ENCODE data around the gene PNKP.
A peak's percentile ranks its signal among the peaks of the same experiment; 100 is the strongest.

Gene PNKP

DNA sequence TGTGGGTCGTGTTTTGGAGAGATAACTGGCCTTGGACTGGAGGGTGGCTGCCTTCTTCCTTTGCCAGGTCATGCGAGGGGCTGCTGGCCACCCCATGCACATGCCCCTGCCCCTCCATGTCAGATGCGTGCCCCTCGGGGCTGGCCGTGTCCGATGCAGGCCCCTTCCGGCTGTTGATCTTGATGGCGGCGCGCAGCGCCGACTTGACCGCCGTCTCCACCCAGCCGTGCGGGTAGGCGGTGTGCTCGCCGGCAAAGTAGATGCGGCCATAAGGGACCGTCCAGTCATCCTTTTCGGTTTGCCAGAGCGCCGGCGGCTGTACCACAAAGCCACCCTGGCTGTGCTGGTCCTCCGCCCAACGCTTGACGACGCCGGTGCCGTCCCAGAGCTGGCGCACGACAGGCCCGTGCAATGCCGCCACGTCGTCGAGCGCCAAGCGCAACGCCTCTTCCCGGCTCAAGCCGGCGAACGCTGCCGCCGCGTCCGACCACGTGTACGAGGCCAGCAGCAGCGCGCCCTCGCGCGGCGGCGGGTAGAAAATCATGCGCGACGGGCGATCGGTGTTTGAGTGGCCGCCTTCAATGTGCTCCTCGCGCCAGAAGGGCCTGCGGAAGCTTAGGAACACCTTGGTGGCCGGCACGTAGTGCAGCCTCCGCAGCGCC lies 22.4 kb upstream of the PNKP start:
- DNase-seq: peak; percentile 72 to 73

DNA sequence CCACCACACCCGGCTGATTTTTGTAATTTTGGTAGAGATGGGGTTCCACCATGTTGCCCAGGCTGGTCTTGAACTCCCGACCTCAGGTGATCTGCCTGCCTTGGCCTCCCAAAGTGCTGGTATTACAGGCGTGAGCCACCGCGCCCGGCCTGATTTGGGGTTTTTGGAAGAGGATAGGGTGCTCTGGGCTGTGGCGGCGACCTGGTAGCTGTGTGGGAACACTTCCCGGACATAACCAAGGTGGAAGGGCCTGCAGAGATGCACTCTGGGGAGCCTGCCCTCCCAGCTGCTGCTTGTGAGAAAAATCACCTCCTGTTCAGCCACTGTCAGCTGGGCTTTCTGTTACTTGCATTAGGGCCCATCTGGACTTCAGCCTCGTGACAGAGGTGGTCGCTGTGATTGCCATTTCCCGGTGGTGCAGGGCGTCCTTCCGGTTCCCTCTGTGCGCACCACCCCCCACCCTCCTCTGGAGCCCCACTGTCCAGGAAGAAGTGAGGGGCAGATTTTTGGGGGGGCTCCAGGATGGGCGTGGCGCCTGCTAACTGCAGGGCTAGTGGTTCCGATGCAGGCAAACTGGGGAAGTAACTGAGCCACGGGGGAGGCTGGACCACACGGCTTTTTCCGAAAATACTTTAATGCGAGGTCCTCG lies 21.8 kb upstream of the PNKP start:
- DNase-seq: no peak

DNA sequence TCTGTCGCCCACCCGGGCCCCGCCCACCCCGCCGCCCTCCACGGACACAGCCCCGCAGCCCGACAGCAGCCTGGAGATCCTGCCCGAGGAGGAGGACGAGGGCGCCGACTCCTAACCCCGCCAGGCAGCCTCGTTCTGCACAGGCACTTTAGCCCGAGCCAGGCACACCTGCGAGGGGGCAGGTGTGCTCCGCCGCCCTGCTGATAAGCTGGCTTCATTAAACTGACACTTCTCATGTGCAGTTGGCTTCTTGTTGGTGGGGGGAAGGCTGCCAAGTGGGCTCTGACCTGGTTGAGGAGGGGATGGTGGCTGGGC lies 21.1 kb upstream of the PNKP start:
- DNase-seq: peak; percentile 38 to 45

DNA sequence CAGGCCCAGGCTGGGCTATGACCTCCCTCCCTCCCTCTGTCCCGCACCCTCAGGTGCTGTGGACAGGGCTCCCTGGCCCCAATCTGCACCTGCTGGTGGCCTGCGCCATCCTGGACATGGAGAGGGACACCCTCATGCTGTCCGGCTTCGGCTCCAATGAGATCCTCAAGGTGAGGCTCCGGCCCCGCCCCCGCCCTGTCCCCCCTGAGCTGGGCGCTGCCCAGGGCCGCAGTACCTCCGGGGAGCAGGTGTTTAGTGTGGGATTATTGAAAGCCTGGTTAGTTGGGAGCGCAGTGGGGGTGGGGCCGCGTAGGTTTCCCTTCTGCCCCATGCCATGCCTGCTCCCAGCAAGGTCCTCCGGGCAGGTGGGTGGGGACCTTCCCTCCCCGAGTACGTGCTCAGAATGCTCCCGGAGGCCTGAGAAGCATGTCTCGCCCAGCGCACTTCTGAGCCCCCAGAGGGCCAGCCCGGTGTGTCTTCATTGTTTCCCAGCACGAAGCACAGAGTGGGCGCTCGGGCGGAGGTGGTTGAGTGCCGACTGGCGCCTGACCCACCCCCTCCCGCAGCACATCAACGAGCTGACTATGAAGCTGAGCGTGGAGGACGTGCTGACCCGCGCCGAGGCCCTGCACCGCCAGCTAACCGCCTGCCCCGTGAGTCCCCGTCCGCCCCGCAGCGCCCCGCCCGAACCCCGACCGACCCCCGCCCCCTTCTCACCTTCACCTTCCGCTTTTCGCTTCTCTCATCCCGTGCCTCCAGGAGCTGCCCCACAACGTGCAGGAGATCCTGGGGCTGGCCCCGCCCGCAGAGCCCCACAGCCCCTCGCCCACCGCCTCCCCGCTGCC lies 20.5 kb upstream of the PNKP start:
- peak; percentile 10 to 36 for DNase-seq

DNA sequence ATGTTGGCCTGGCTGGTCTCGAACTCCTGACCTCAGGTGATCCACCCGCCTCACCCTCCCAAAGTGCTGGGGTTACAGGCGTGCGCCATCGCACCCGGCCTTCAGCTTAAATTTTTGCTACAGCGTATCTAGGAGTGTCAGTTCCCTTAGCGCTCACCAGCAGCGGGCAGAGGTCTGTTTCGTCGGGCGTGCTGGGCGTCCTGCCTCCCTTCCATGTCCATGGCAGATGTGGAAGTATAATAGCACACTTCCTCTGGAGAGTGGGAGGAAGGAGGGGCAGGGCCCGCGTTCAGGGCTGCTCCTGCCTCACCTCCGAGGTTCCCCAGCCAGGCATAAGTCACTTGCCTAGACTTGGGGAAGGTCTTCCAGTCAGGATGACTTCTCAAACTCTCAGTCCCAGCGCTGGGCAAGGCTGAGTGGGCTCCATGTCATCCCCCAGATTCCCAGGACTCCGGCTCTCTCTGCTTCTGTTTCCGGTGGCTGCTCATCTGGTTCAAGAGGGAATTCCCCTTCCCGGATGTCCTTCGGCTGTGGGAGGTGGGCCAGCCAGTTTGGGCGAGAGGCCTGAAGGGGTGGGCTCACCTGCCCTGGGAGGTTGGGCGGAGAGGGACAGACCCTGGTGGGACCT lies 19.8 kb upstream of the PNKP start:
- DNase-seq: no peak

DNA sequence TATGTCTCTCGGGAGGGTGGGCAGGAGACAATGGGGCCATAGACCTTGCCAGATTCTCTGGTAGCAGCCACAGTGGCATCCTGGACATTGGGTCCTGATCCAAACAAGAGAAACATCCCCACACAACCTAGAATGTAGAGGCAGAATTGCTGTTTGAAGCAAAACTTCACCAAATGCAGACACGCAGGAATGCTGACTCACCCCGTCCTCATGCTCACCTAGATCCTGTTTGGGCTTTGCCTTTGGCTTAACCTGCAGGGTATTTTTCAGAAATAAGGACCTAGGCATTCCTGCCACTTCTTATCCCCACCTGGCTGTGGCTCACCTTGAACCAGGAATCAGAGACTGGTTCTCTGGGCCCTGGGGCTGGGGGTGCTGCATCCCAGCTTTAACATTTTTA lies 17.4 kb upstream of the PNKP start:
- no peak for DNase-seq

DNA sequence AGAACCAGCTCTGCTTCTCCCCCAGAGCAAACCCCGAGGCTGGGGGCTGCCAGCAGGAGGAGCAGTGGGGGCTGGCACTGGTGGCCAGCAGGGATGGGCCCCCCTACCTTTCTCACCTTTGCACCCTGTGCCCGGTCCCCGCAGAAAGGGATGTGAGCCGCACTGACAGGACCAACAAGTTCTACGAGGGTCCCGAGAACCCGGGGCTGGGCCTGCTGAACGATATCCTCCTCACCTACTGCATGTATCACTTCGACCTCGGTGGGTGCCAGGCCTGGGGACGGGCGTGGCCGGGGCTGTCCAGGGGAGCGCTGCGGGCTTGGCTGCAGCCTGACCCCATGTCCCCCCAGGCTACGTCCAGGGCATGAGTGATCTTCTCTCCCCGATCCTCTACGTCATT lies 16.7 kb upstream of the PNKP start:
- DNase-seq: no peak

DNA sequence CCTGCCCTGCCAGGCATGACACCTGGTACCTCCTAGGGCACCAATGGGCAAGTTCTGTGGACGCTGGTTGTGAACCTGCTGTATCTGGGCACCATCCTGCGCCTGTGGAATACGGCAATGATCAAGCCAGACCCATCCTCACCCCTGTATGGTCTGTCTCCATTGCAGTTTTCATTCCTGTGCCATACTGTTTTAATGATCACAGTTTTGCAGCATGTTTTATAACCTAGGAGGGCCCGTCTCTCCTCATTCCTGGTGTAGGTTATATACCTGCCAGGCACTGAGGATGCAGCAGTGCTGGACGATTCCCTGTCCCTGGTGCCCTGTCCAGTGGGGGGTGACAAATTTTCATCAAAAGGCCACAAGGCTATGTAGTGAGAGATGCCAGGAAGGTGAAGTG lies 15.7 kb upstream of the PNKP start:
- DNase-seq: no peak

DNA sequence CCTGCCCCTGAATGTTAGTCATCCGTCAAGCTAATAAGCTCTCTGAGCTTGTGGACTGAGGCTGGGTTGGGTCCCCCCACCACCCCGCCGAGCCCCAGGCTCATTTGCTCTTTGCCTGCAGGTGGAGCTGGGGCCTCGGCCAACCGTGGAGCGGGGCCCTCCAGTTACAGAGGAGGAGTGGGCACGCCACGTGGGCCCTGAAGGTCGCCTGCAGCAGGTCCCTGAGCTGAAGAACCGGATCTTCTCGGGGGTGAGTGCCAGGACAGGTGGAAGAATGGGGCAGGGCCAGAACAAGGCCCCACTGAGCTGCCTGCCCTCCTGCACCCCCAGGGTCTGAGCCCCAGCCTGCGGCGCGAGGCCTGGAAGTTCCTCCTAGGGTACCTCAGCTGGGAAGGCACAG lies 15.3 kb upstream of the PNKP start:
- DNase-seq: no peak

DNA sequence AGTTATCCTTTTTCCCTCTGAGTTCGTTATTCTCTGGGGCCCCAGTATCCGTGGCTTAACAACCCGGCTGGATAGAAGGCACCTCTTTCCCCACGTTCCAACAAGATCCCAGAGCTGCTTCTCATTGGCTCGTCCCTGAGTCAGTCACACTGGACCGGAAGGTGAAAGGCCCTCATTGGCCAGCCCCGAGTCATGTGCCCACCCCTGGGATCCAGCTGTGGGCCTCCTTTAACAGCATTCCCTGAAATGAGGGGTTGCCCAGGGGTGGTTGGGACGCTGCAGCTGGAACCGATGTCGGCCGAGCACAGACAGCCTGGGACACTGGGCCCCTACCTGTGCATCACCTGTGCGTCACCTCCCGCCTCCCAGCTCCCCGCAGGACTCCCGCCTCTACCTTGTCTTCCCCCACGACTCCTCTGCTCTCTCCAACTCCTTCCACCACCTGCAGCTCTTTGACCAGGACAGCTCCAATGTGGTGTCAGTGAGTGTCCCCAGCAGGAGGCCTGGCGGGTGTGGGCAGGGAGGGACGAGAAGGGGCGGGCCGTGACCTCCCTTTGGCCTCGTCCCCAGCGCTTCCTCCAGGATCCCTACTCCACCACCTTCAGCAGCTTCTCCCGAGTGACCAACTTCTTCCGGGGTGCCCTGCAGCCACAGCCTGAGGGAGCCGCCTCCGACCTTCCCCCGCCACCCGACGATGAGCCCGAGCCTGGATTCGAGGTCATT lies 14.5 kb upstream of the PNKP start:
- DNase-seq: no peak

DNA sequence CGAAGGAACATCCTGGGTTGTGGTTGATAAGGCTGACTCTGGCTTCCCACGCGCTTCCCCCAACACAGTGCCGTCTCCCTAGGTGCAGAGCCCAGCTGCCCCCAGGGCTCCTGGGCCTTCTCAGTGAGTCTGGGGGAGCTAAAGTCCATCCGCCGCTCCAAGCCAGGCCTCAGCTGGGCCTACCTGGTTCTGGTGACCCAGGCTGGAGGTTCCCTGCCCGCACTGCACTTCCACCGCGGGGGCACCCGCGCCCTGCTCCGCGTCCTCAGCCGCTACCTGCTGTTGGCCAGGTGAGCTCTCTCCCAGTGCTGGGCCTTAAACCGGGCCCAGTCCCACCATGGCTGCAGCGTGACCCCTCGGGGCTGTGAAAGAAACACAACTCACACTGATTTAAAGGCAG lies 13.8 kb upstream of the PNKP start:
- DNase-seq: no peak

DNA sequence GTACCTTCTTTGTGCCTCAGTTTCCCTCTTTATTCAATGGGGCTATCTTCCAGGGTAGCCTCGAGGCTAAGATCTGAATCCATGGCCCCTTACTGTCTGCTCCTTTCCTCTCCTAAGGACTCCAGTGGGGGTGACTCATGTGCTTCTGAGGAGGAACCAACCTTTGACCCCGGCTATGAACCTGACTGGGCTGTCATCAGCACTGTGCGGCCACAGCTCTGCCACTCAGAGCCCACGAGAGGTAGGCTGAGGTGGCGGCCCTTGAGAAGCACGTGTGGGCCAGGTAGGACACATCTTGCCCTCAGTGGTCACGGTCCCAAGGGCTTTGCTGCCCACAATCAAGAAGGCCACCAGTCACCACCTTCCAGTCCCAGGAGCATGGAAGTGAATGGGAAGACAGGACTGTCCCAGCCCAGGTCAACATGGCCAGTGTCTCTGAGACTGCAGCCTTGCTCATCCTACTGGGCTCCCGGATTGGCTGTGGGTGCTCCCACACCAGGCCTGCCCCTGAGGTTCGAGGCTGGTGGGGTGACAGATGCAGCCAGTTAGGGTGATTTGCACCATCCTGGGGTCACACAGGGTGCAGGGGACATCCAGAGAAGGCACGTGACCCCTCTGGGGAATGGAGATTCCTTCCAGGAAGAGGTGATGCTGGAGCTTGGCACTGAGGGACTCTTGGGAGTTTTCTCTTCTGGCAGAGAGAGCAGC lies 12.9 kb upstream of the PNKP start:
- no peak for DNase-seq

DNA sequence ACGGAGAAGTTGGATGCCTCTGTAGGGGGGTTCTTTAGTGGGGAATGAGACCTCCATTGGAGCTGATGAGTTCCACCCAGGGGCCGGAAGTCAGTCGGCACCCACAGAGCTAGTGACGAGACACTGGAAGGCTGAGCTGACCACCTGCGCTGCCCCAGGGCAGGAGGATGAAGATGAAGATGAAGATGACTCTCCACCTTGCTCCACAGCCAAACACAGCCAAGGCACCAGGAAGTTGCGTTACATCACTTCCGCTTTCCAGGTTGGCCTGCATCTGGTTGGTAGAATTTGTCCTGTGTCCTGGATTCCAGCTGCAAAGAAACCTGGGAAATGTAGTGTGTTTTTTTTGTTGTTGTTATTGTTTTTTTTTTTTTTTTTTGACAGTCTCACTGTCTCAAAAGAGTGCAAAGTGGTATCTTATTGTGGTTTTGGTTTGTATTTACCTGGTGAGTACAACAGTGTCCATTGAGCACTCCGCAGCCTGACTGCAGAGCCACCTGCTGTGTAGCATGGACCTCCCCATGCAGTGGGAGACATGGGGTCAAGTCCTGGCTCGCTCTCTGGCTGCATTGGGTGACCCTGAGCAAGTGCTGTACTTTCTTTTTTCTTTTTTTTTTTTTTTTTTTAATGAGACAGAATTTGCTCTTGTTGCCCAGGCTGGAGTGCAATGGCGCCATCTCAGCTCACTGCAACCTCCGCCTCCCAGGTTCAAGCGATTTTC lies 12.0 kb upstream of the PNKP start:
- no peak for DNase-seq

DNA sequence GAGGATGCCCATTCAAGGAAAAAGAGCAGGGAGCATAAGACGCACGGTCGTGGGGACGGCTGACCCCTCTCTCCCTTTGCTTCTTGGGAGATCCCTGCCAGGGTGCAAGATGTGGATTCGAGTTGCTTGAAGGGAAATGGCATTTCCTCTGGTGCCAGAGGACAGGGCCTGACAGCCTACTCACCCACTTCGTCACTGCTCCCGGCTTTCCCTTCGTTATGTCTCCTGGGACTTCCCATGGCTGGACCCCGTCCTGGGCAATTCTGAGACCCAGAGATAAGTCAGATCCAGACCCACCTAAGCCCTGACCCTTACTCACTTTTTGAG lies 11.3 kb upstream of the PNKP start:
- DNase-seq: no peak

DNA sequence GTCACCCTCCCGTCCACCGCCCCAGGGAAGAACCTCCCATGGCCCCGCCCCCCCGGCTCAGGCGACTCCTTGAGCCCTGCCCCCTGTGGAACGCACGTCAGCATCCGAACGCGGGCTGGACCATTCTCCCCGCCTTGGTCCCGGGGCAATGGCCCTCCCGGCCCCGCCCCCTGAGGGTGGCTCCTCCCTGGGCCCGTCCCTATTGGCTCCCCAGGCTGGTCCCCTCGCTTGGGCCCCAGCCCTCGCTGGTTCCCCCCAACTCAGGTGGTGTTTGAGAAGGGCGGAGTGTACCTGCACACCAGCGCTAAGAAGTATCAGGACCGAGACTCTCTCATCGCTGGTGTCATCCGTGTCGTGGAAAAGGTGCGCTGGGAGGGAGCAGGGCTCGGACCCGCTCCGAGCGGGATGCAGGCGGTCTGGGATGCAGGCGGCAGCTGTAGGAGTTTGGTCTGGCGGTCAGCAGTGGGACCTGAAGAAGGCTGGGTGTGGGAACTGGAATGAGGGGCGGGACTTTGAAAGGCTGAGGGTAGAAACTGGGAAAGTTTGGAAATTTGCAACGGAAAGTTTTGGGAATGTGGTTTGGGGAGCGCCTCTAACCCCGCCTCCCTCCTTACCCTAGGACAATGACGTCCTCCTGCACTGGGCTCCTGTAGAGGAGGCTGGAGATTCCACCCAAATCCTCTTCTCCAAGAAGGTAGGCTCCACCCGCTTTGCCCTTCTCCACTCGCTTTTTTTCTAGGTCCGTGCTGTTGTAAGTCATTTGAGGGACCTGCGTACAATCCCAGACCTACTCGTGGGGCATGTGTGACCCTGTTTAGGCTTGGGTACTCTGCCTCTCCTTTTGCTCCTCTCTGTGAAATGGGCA lies 10.7 kb upstream of the PNKP start:
- DNase-seq: peak; percentile 94 to 99

DNA sequence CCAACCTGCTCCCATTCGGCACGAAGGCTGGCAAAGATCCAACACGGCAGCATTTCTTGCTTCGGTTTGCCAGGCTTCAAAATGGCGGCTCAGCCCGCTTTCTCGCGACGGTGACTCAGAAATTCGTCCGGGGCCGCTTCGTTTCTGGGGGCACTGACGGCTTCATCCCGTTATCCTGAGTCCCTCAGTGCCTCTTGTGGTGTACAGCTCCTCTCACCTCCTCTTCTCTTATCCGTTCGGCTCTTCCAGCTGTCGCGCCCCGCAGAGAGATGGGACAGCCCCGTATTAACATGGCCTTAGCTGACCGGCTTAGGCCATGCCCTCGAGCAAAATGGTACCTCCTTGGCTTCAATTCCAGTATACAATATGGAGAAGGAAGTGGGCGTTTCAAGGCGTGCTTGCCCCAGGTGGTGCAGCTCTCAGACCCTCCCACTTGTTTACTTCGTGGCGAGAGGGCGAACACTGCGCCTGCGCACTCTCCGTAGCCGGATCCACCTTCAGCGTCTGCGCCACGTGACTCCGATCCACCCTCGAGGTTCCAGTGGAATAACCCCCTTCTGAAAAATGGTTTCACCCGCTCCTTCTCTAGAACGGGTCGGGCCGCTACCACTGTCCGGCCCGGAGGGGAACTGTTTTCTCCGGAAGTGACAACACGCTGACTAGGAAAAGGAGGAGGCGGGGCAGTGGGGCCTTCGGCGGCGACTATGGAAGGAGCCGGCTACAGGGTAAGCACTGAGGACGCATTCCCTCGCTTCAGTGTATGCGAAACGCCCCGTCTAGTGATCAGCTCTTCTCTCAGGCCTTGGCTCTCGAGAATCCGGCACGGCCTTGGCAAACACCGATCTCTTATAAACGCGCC lies 9.9 kb upstream of the PNKP start, which contains the start of the genes AKT1S1 and TBC1D17:
TSS of gene AKT1S1 (minus strand) at position 336 of the 859 bp plus-strand sequence. CDS start 4,060 bp downstream, outside the sequence.
TSS of gene TBC1D17 (plus strand) at position 683 of the 859 bp plus-strand sequence. CDS start at position 705, 22 bp downstream.
- peak; percentile 99 to 100 for DNase-seq

DNA sequence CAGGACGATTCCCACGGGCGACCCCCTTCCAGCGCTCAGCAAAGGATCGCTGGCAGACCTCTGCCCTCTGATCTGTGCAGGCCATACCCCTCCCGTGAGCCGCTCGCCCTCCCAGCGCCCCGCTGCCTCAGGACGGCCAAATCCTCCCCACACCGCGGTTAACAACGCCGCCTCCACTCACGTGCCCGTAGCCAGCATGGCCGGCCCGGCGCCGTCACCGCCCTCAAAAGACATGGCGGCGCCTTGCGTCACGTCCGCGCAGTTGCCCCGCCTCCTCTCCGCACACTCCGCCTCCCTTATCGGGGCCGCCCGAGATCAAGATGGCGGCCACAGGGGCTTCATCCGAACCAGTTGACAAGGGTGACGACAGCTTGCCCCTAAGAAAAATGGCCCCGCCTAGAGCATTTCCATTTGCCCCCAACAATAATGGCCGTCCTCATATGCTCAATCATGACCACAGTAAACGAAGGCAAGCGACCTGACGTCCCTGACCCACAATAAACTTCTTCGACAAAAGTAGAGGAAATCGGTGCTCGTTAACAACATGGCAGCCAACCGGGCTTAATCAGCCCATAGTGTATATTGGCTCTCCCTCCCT lies 9.1 kb upstream of the PNKP start:
- peak; percentile 97 to 100 for DNase-seq

DNA sequence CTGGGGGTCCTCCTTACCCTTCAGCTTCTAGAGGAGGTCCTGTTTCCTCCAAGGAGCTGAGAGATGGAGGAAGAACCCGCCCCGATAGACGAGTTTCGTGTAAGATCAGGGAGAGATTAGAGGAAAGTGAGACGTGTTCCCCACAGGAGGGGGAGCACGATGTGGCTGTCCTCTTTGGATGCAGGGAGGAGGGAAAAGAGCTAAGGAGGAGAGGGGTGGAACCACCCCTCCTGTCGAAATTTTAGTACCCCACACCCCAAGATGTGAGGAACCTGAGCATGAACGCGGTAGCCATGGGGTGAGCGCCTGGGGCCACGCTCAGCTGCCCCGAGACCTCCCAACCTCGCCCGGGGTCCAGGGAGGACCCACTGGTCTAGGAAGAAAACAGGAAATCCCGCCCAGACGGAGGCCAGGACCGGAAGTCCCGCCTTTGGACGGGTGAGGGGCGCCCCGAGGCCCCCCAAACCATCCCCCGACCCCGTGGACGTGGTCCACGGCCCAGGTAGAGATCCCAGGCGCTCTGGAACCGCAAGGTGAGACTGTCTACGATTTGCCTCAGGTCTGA lies 8.6 kb upstream of the PNKP start:
- no peak for DNase-seq

DNA sequence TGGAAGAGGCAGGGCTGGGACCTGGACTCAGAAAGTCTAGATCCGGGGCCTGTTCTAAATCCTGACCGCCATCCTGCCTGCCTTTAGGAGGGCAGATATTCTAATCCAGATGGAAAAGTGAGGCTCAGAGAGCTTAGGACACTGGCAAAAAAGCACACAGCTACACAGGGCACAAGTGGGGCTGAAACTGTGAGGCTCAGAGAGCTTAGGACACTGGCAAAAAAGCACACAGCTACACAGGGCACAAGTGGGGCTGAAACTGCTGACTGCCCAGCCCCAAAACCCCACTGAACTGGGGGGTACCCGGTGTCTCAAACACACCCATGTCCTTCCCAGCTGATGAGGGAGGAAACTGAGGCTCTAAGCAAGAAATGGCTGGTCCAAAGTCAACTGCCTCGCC lies 7.8 kb upstream of the PNKP start:
- DNase-seq: no peak

Data from NCI-H187 (cell line).